ENCODE results near the gene GRIN2A. TPM values are rescaled to one million over a fixed set of nuclear protein-coding genes. Genes with fewer than 3 reads are reported as not detected.

GRIN2A gene
- not detected in 2 replicates for total RNA-seq

GRCh38 chr16:10182222-10183053 lies at the start of gene GRIN2A:
GRIN2A (minus strand) TSS chr16:10182428; CDS start chr16:10180411, 2,017 bp downstream.

Other genes starting within 250 kb of the GRIN2A start
- 3.1 and 5.9 TPM in 2 replicates for gene ATF7IP2, start 203.6 kb upstream of the GRIN2A start, total RNA-seq